K562 (cell line): ENCODE measurements around the gene LIMK1. TPM values are rescaled to one million over a fixed set of nuclear protein-coding genes. Genes with fewer than 3 reads are reported as not detected.

Experiments used
- ATAC-seq: fragments of 200-7000 bp; cut with Tn5 transposase; 3 replicates; pipeline ENCODE4 v1.9.1; 2020; ENCODE audit warnings: moderate library complexity
- BruUV-seq: library from RNA; stranded (reverse); fragments of 400-500 nt; replicated peaks from 2 replicates; lab custom pipeline; 2021; lab: Mats Ljungman, UMichigan
- CTCF ChIA-PET: fragments of 300-600 bp; formaldehyde crosslinking; extraction: SDS; loops from one replicate; lab custom pipeline; 2021; ENCODE audit warnings: low intra/inter-chr PET ratio; lab: Yijun Ruan, JAX
- POLR2A ChIA-PET: fragments of 300-600, 350-650 bp; sonication (Branson Sonifier 250); formaldehyde crosslinking; extraction: SDS; loops from one replicate; lab custom pipeline; 2021; ENCODE audit warnings: antibody characterized with exemption, inconsistent platforms; lab: Yijun Ruan, JAX
- DNase-seq, 4 experiments: peaks; one replicate each; pipeline versions ENCODE4 v3.0.0 to v3.0.0-alpha.2; 2011 to 2018; ENCODE audit warnings: low spot score in 3 of 4, mixed read lengths in 3 of 4; ENCODE audit errors: extremely low read depth in 1 of 4
- FAIRE-seq: peaks from 2 replicates; lab custom pipeline; 2011; peaks lifted over from hg19 to GRCh38; lab: Jason Lieb, UNC
- H2AFZ ChIP-seq: 2 replicates; pipeline ENCODE4 v1.6.0; 2011; ENCODE audit warnings: low read depth, low read length, control low read depth, inconsistent platforms
- H3K27ac ChIP-seq: fragments of 200-600 bp; 3 replicates; pipeline ENCODE4 v1.8.0; 2011; ENCODE audit warnings: low read depth, mild to moderate bottlenecking, control low read depth, inconsistent platforms, low read length, moderate library complexity, mixed read lengths; ENCODE audit errors: extremely low read depth
- H3K27me3 ChIP-seq, 2 experiments: fragments of 300-600 bp in 1 of 2; 2 replicates in 1 of 2; 3 replicates in 1 of 2; pipeline versions ENCODE4 v1.6.0 to v1.8.0; 2011; ENCODE audit warnings: inconsistent platforms in 2 of 2, low read length in 2 of 2, mild to moderate bottlenecking in 1 of 2, mixed read lengths in 1 of 2, moderate library complexity in 1 of 2; ENCODE audit not compliant: control insufficient read depth in 2 of 2, insufficient read depth in 2 of 2
- H3K36me3 ChIP-seq: fragments of 300-600 bp; 3 replicates; pipeline ENCODE4 v1.8.0; 2011; ENCODE audit warnings: mild to moderate bottlenecking, low read length, inconsistent platforms; ENCODE audit not compliant: control insufficient read depth, insufficient read depth
- H3K4me1 ChIP-seq, 2 experiments: fragments of 200-600 bp in 1 of 2; replicated peaks in 1 of 2; 2 replicates in 1 of 2; 3 replicates in 1 of 2; pipeline versions ENCODE4 v1.5.1 to v1.8.0; 2011; ENCODE audit warnings: inconsistent platforms in 2 of 2, low read length in 2 of 2, mild to moderate bottlenecking in 1 of 2, mixed read lengths in 1 of 2, moderate library complexity in 1 of 2; ENCODE audit not compliant: control insufficient read depth in 2 of 2, insufficient read depth in 2 of 2
- H3K4me2 ChIP-seq: 2 replicates; pipeline ENCODE4 v1.6.1; 2011; ENCODE audit warnings: low read length, control low read depth, inconsistent platforms, mixed read lengths; ENCODE audit not compliant: insufficient read depth
- H3K4me3 ChIP-seq: fragments of 200-600 bp; sonication (generic), shearing (Covaris generic); 2 replicates; pipeline ENCODE4 v1.5.1; 2016; ENCODE audit warnings: control low read depth, inconsistent platforms
- H3K79me2 ChIP-seq: fragments of 200-600 bp; 3 replicates; pipeline ENCODE4 v1.8.0; 2011; ENCODE audit warnings: low read length, inconsistent platforms; ENCODE audit not compliant: control insufficient read depth, insufficient read depth
- H3K9ac ChIP-seq, 2 experiments: 2 replicates each; pipeline versions ENCODE4 v1.6.0 to v1.6.1; 2011; ENCODE audit warnings: low read depth in 2 of 2, low read length in 2 of 2, control low read depth in 1 of 2, inconsistent platforms in 1 of 2, mild to moderate bottlenecking in 1 of 2, mixed read lengths in 1 of 2; ENCODE audit not compliant: insufficient read depth in 1 of 2
- H3K9me1 ChIP-seq: one replicate; pipeline ENCODE4 v1.6.0; 2011; ENCODE audit warnings: inconsistent platforms, mild to moderate bottlenecking, low read length, moderate library complexity; ENCODE audit not compliant: control insufficient read depth, insufficient read depth
- H3K9me3 ChIP-seq: replicated peaks from 2 replicates; pipeline ENCODE4 v1.5.1; 2011; ENCODE audit warnings: low read depth, low read length, inconsistent platforms; ENCODE audit not compliant: control insufficient read depth, insufficient read depth
- H4K20me1 ChIP-seq: replicated peaks from 2 replicates; pipeline ENCODE4 v1.6.1; 2011; ENCODE audit warnings: low read length, inconsistent platforms, mixed read lengths; ENCODE audit not compliant: control insufficient read depth, insufficient read depth
- BCOR ChIP-seq: fragments of 450-650 bp; IDR thresholded peaks from 2 replicates; pipeline ENCODE4 v1.6.1; 2016
- CBFB ChIP-seq: sonication (generic); formaldehyde crosslinking; IDR thresholded peaks from 2 replicates; pipeline ENCODE4 v1.4.0; 2020; ENCODE audit warnings: mild to moderate bottlenecking, missing genetic modification reagents
- NFE2 ChIP-seq: IDR thresholded peaks from 2 replicates; pipeline ENCODE4 v1.6.1; 2014; ENCODE audit warnings: antibody characterized with exemption, low read depth
- PHF21A ChIP-seq: fragments of 450-650 bp; IDR thresholded peaks from 2 replicates; pipeline ENCODE4 v1.6.1; 2017; ENCODE audit warnings: low read depth, borderline replicate concordance
- SMARCE1 ChIP-seq: fragments of 450-650 bp; IDR thresholded peaks from 2 replicates; pipeline ENCODE4 v1.7.1; 2016; ENCODE audit warnings: mild to moderate bottlenecking
- ZNF274 ChIP-seq: IDR thresholded peaks from 2 replicates; pipeline ENCODE4 v1.6.1; 2011; ENCODE audit warnings: low read depth, mild to moderate bottlenecking, low read length, moderate library complexity, borderline replicate concordance
- WGBS: fragments of 100-300 bp; shearing (Covaris generic); methylation state at CpG from one replicate; pipeline ENCODE4 v1.1.6; 2016; ENCODE audit warnings: low coverage, mixed read lengths; ENCODE audit not compliant: insufficient coverage; ENCODE audit errors: missing lambda C conversion rate; 5-methylcytosine and 5-hydroxymethylcytosine counted together
- in situ Hi-C: fragments of 300-500 bp; cut with MboI; formaldehyde crosslinking; loops from 4 replicates; pipeline ENCODE4 v1.15.0; 2018; ENCODE audit warnings: inconsistent platforms, mixed read lengths
- intact Hi-C: fragments of 100-400 bp; cut with micrococcal nuclease; formaldehyde crosslinking; loops from 2 replicates; pipeline ENCODE4 v1.14.2; 2022
- polyA plus RNA-seq, 8 experiments: library from polyadenylated mRNA; depleted of rRNA in 4 of 8; stranded (reverse) in 5 of 8; unstranded in 3 of 8; fragments of >200 nt; fragmentation: Nextera tagmentation in 2 of 8; fragmentation: Illumina TruSeq in 1 of 8; extraction: Ambion mirVana in 2 of 8; extraction: Trizol in 1 of 8; gene quantifications; 2 replicates each; pipeline versions ENCODE4 v1.2.1 to v1.2.3, GENCODE V29; 2011 to 2014; ENCODE audit warnings: inconsistent platforms in 1 of 8, missing spikeins in 1 of 8
- total RNA-seq, 7 experiments: library from RNA; depleted of rRNA in 6 of 7; stranded (reverse); fragments of >200 nt in 6 of 7; fragmentation: Illumina TruSeq in 2 of 7; extraction: Trizol in 2 of 7; gene quantifications; 2 replicates each; pipeline versions ENCODE4 v1.2.1 to v1.2.3, GENCODE V29; 2011 to 2021; ENCODE audit warnings: low replicate concordance in 1 of 7
- TF ChIP-seq, protein P1 (sequence below), 2 experiments: fragments of 450-650 bp in 1 of 2; sonication (generic) in 1 of 2; formaldehyde crosslinking; conservative IDR thresholded peaks; 2 replicates each; pipeline versions ENCODE4 v1.4.0 to v1.8.1; 2020 to 2022; ENCODE audit warnings: mild to moderate bottlenecking in 1 of 2, missing genetic modification reagents in 1 of 2
- TF ChIP-seq, protein P2 (sequence below): sonication (generic); formaldehyde crosslinking; IDR thresholded peaks from 2 replicates; pipeline ENCODE4 v1.8.0; 2022; ENCODE audit warnings: mild to moderate bottlenecking, missing genetic modification reagents
- TF ChIP-seq, protein P3 (sequence below): fragments of 200-800 bp; sonication (Bioruptor generic); IDR thresholded peaks from 2 replicates; pipeline ENCODE4 v1.6.1; 2017; ENCODE audit warnings: missing genetic modification characterization, missing compliant biosample characterization

Gene LIMK1
- total and polyA plus RNA-seq, 9 of the 15 experiments (the other 6 are each of a cell fraction or from before 2014, with no cell fraction given): 0.14 to 30.0 (median 15.9) TPM

DNA sequence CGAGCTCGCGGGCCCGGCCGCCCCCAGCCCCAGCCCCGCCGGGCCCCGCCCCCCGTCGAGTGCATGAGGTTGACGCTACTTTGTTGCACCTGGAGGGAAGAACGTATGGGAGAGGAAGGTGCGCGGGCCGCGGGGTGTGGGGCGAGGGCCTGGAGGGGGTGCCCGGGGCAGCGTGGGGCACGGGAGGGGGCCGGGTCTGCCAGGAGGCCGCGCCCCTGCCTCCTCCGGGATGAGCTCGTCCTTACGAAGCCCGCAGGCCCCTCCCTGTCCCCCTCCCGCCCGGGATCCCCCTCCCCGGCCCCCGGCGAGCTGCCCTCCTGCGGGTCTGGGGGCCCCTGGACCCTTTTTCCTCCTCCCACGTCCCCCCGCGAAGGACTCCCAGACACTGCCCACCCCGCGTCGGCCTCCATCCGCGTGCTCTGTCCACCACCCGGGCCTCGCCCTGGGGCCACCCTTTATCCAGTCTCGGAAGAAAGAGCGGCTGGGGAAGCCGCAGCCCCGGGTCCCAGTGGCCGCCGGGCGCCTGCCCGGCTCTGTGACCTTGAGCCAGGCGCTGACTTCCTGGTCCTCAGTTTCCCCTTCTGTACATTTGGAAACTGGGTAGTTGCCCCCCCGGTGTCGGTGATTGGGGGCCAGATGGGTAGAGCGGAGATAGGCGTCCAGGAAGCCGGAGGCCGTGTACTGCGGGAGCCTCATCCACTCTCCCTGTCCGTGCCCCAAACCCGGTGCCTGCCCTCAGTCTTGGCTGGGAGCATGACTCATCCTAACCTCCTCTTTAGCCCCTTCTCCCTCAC, 521 bp downstream of the LIMK1 start:
- no TSS peak for BruUV-seq
- TF ChIP-seq CBFB (CRISPR knock-in tag) (0 out of 2 replicates have a peak, but pooled peaks have one; percentile 43), SMARCE1 (peak; percentile 80), PHF21A (no peak), ZNF274 (no peak), BCOR (peak; percentile 56; the same call in 1 of the 2 replicates), NFE2 (peak; percentile 18)
- TF ChIP-seq, protein P1, sequence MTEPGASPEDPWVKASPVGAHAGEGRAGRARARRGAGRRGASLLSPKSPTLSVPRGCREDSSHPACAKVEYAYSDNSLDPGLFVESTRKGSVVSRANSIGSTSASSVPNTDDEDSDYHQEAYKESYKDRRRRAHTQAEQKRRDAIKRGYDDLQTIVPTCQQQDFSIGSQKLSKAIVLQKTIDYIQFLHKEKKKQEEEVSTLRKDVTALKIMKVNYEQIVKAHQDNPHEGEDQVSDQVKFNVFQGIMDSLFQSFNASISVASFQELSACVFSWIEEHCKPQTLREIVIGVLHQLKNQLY (CRISPR knock-in tag; conservative IDR thresholded peaks at IDR 0.05): no peak
- TF ChIP-seq, protein P2, sequence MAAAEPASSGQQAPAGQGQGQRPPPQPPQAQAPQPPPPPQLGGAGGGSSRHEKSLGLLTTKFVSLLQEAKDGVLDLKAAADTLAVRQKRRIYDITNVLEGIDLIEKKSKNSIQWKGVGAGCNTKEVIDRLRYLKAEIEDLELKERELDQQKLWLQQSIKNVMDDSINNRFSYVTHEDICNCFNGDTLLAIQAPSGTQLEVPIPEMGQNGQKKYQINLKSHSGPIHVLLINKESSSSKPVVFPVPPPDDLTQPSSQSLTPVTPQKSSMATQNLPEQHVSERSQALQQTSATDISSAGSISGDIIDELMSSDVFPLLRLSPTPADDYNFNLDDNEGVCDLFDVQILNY (CRISPR knock-in tag): no peak
- TF ChIP-seq, protein P3, sequence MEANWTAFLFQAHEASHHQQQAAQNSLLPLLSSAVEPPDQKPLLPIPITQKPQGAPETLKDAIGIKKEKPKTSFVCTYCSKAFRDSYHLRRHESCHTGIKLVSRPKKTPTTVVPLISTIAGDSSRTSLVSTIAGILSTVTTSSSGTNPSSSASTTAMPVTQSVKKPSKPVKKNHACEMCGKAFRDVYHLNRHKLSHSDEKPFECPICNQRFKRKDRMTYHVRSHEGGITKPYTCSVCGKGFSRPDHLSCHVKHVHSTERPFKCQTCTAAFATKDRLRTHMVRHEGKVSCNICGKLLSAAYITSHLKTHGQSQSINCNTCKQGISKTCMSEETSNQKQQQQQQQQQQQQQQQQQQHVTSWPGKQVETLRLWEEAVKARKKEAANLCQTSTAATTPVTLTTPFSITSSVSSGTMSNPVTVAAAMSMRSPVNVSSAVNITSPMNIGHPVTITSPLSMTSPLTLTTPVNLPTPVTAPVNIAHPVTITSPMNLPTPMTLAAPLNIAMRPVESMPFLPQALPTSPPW (CRISPR knock-in tag): peak; percentile 75

More for the DNA sequence above, 521 bp downstream of the LIMK1 start:
- no peaks in the 10 kb centered on the region for H3K9me1 ChIP-seq
- ChIA-PET POLR2A (interaction anchor here (0.6 to 2.0 kb wide), 5 partner anchors 9 to 234 kb away, joined by 3 to 10 read pairs (median 6); partner anchors contain the start of gene EIF4H), CTCF (no interaction called here)
- peak overlapping the region; percentile 83 for H3K4me2 ChIP-seq
- ATAC-seq (peak; percentile 78), FAIRE-seq (peak; percentile 94), DNase-seq (peak; percentile 71 to 93 (median 84))
- no peaks in the 10 kb centered on the region; the same call in 1 of the 2 replicates for H4K20me1 ChIP-seq
- peaks cover 12% of the 10 kb centered on the region for H3K79me2 ChIP-seq
- no peaks in the 10 kb centered on the region for H3K27me3 ChIP-seq
- intact Hi-C loops (loop anchor here (5.0 kb wide), 1 partner anchor 88 kb away; the partner anchor contains the start of gene EIF4H), in situ Hi-C loops (no loop called here)
- H3K4me1 ChIP-seq: peaks cover 13 to 35% of the 10 kb centered on the region in 2 experiments
- peak overlapping the region; percentile 74 to 92 for H3K9ac ChIP-seq
- peak overlapping the region; percentile 72 for H3K4me3 ChIP-seq
- peaks cover 27% of the 10 kb centered on the region; the same call in 2 of the 3 replicates for H3K36me3 ChIP-seq
- no peaks in the 10 kb centered on the region for H3K9me3 ChIP-seq
- WGBS: 2% methylated on average over 30 of the region's 61 CpGs
- H3K27ac ChIP-seq: peak overlapping the region; percentile 84
- peak overlapping the region; percentile 88 for H2AFZ ChIP-seq
